H1 (cell line): Measurements from ENCODE around the gene BTRC. TPM values are rescaled to one million over a fixed set of nuclear protein-coding genes. Genes with fewer than 3 reads are reported as not detected.

Experiments used
- GABPA ChIP-seq: IDR thresholded peaks from 2 replicates; pipeline ENCODE4 v1.6.1; 2011; ENCODE audit warnings: mild to moderate bottlenecking, low read length, moderate library complexity, borderline replicate concordance; ENCODE audit not compliant: insufficient read depth
- JUN ChIP-seq: IDR thresholded peaks from 2 replicates; pipeline ENCODE4 v1.6.1; 2011; ENCODE audit warnings: low read depth, mild to moderate bottlenecking, improper control_type of control experiment, low read length
- SIX5 ChIP-seq: IDR thresholded peaks from 2 replicates; pipeline ENCODE4 v1.6.1; 2011; ENCODE audit warnings: mild to moderate bottlenecking, low read depth, low read length
- polyA plus RNA-seq, 7 experiments: library from polyadenylated mRNA; depleted of rRNA in 3 of 7; stranded (reverse) in 5 of 7; unstranded in 2 of 7; fragments of >200 nt in 5 of 7; fragments of 200-250 nt in 2 of 7; gene quantifications; 1 replicate in 5 of 7; 2 replicates in 1 of 7; 4 replicates in 1 of 7; pipeline versions ENCODE4 v1.2.1 to v1.2.3, GENCODE V29; 2011 to 2013; ENCODE audit warnings: missing spikeins in 2 of 7, mixed read lengths in 2 of 7
- total RNA-seq: library from RNA; stranded (reverse); fragmentation: NEBNext Ultra II Directional; extraction: Animal tissue kit (Norgen Biotek cat#: 25700); gene quantifications from 2 replicates; pipeline ENCODE4 v1.2.1, GENCODE V29; 2021

BTRC gene
- total and polyA plus RNA-seq, 2 of the 8 experiments (the other 6 are each of a cell fraction or from before 2014, with no cell fraction given): 9.9 to 24.7 TPM

DNA sequence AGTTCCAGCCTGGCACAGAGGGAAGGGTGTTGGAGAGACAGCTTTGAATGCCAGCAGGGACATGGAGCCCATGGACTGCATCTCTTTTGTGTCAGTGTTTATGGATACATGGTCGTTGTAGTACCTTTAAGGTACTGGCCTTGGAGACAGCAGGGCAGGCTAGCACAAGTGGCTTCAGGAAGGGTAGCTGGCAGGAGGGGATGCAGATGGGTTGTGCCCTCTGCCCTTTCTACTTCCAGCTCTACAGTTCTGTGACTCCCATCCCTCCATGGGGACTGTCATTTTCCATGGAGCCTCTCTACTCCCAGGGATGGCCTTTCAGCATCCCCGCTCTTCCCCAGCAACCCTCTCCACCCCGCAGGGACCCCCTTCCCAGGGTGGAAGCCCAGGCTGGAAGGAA is 209.0 kb downstream of the BTRC start (continued):
- TF ChIP-seq JUN (no peak), GABPA (no peak), SIX5 (no peak)
